Liver (tissue), 9 donors: Measurements from ENCODE around the gene CENPX. TPM values are rescaled to one million over a fixed set of nuclear protein-coding genes. Genes with fewer than 3 reads are reported as not detected.

Experiments
- DNase-seq: peaks from one replicate; pipeline ENCODE4 v3.0.0-alpha.2; 2017; ENCODE audit warnings: low spot score
- H3K27ac ChIP-seq, 2 donors: one replicate each; pipeline ENCODE4 v1.7.0; 2013; ENCODE audit warnings: inconsistent platforms in 2 of 2, low read length in 2 of 2, control low read depth in 1 of 2, low read depth in 1 of 2, mild to moderate bottlenecking in 1 of 2
- H3K27me3 ChIP-seq, 4 donors: one replicate each; pipeline versions ENCODE4 v1.6.1 to v1.7.0; 2013; ENCODE audit warnings: low read length in 3 of 4, inconsistent platforms in 1 of 4, mild to moderate bottlenecking in 1 of 4, moderate library complexity in 1 of 4; ENCODE audit not compliant: control insufficient read depth in 4 of 4, insufficient read depth in 4 of 4
- H3K36me3 ChIP-seq, 4 donors: one replicate each; pipeline versions ENCODE4 v1.6.1 to v1.7.0; 2013; ENCODE audit warnings: low read length in 3 of 4, mild to moderate bottlenecking in 3 of 4, low read depth in 1 of 4, moderate library complexity in 1 of 4; ENCODE audit not compliant: control insufficient read depth in 4 of 4, insufficient read depth in 3 of 4
- H3K4me1 ChIP-seq, 4 donors: one replicate each; pipeline versions ENCODE4 v1.6.1 to v1.7.0; 2013; ENCODE audit warnings: low read length in 3 of 4, mild to moderate bottlenecking in 3 of 4, moderate library complexity in 1 of 4; ENCODE audit not compliant: control insufficient read depth in 4 of 4, insufficient read depth in 4 of 4
- H3K4me3 ChIP-seq, 3 donors: one replicate each; pipeline versions ENCODE4 v1.6.1 to v1.7.0; 2013; ENCODE audit warnings: low read length in 3 of 3, control low read depth in 1 of 3, low read depth in 1 of 3, mild to moderate bottlenecking in 1 of 3
- H3K9ac ChIP-seq, 2 donors: one replicate each; pipeline ENCODE4 v1.7.0; 2013; ENCODE audit warnings: low read length in 2 of 2, mild to moderate bottlenecking in 2 of 2, moderate library complexity in 2 of 2, control low read depth in 1 of 2, low read depth in 1 of 2
- H3K9me3 ChIP-seq, 4 donors: one replicate each; pipeline versions ENCODE4 v1.6.1 to v1.7.0; 2013; ENCODE audit warnings: low read length in 3 of 4; ENCODE audit not compliant: control insufficient read depth in 4 of 4
- ATF3 ChIP-seq: IDR thresholded peaks from 2 replicates; pipeline ENCODE4 v1.6.1; 2016; ENCODE audit warnings: antibody characterized with exemption
- CTCF ChIP-seq: fragments of 150-350 bp; IDR thresholded peaks from 2 replicates; pipeline ENCODE4 v1.5.1; 2017; ENCODE audit warnings: improper control_type of control experiment, low read depth, low read length; ENCODE audit not compliant: missing input control
- EGR1 ChIP-seq, 2 donors: IDR thresholded peaks; 2 replicates each; pipeline ENCODE4 v1.6.1; 2016 to 2018; ENCODE audit warnings: antibody characterized with exemption in 2 of 2, low read depth in 2 of 2
- FOXA1 ChIP-seq: IDR thresholded peaks from 2 replicates; pipeline ENCODE4 v1.6.1; 2016; ENCODE audit warnings: antibody characterized with exemption
- FOXA2 ChIP-seq: IDR thresholded peaks from 2 replicates; pipeline ENCODE4 v1.6.1; 2016; ENCODE audit warnings: antibody characterized with exemption
- GABPA ChIP-seq, 2 donors: IDR thresholded peaks in 1 of 2; conservative IDR thresholded peaks in 1 of 2; 2 replicates each; pipeline ENCODE4 v1.6.1; 2016; ENCODE audit warnings: antibody characterized with exemption in 2 of 2, mild to moderate bottlenecking in 1 of 2, moderate library complexity in 1 of 2
- HNF4A ChIP-seq, 2 donors: conservative IDR thresholded peaks; 2 replicates each; pipeline ENCODE4 v1.6.1; 2016; ENCODE audit warnings: antibody characterized with exemption in 2 of 2, mild to moderate bottlenecking in 2 of 2
- HNF4G ChIP-seq: IDR thresholded peaks from 2 replicates; pipeline ENCODE4 v1.6.1; 2016; ENCODE audit warnings: antibody characterized with exemption
- JUND ChIP-seq, 2 donors: IDR thresholded peaks; 2 replicates each; pipeline ENCODE4 v1.6.1; 2016; ENCODE audit warnings: antibody characterized with exemption in 2 of 2
- MAX ChIP-seq: IDR thresholded peaks from 2 replicates; pipeline ENCODE4 v1.6.1; 2016; ENCODE audit warnings: antibody characterized with exemption
- NR2F2 ChIP-seq: IDR thresholded peaks from 2 replicates; pipeline ENCODE4 v1.6.1; 2016; ENCODE audit warnings: antibody characterized with exemption
- RAD21 ChIP-seq, 2 donors: IDR thresholded peaks; 2 replicates each; pipeline ENCODE4 v1.6.1; 2016; ENCODE audit warnings: antibody characterized with exemption in 2 of 2, mild to moderate bottlenecking in 2 of 2
- REST ChIP-seq: IDR thresholded peaks from 2 replicates; pipeline ENCODE4 v1.6.1; 2016; ENCODE audit warnings: antibody characterized with exemption, mild to moderate bottlenecking
- RXRA ChIP-seq, 2 donors: IDR thresholded peaks; 2 replicates each; pipeline ENCODE4 v1.6.1; 2017 to 2018; ENCODE audit warnings: antibody characterized with exemption in 2 of 2, mild to moderate bottlenecking in 1 of 2
- SP1 ChIP-seq: IDR thresholded peaks from 2 replicates; pipeline ENCODE4 v1.6.1; 2018; ENCODE audit warnings: antibody characterized with exemption, mild to moderate bottlenecking
- TAF1 ChIP-seq: conservative IDR thresholded peaks from 2 replicates; pipeline ENCODE4 v1.6.1; 2016; ENCODE audit warnings: antibody characterized with exemption, mild to moderate bottlenecking
- YY1 ChIP-seq: IDR thresholded peaks from 2 replicates; pipeline ENCODE4 v1.6.1; 2016; ENCODE audit warnings: antibody characterized with exemption, mild to moderate bottlenecking
- ZBTB33 ChIP-seq: IDR thresholded peaks from 2 replicates; pipeline ENCODE4 v1.6.1; 2016; ENCODE audit warnings: antibody characterized with exemption
- WGBS: extraction: QIAGEN DNeasy Blood & Tissue Kit; methylation state at CpG from one replicate; pipeline ENCODE4 v1.1.7; 2013; 5-methylcytosine and 5-hydroxymethylcytosine counted together
- polyA plus RNA-seq, 2 donors: library from polyadenylated mRNA; stranded (reverse) in 1 of 2; unstranded in 1 of 2; fragments of 200-250 nt in 1 of 2; fragments of >200 nt in 1 of 2; fragmentation: Nextera tagmentation in 1 of 2; extraction: Ambion mirVana in 1 of 2; gene quantifications; one replicate each; pipeline versions ENCODE4 v1.2.1 to v1.2.3, GENCODE V29; 2013 to 2015
- total RNA-seq, 2 donors: library from RNA; depleted of rRNA; stranded (reverse); fragments of >200 nt; gene quantifications; one replicate each; pipeline ENCODE4 v1.2.3, GENCODE V29; 2014
- donor health status: healthy.
- donor health status: healthy.
- donor health status: healthy.
- donor health status: healthy.
- donor health status: healthy.

CENPX gene
- total and polyA plus RNA-seq, 4 donors, result 22.5 to 83.9 (median 44.9) TPM

GRCh38 chr17:82008258-82008940 lies 14.3 kb downstream of the CENPX start:
- Histone ChIP-seq H3K4me1 (no peaks in the 10 kb centered on the region), H3K9me3 (no peaks in the 10 kb centered on the region), H3K27ac (no peak overlapping the region), H3K4me3 (no peak overlapping the region), H3K27me3 (no peaks in the 10 kb centered on the region), H3K9ac (no peak overlapping the region), H3K36me3 (peaks cover 0 to 9% (median 4%) of the 10 kb centered on the region in 4 donors)
- TF ChIP-seq YY1 (no peak), REST (no peak), TAF1 (no peak), MAX (no peak), EGR1 (IDR thresholded peaks at IDR 0.05; ENCODE audit: low read depth in 2 of 2) (no peak), HNF4A (conservative IDR thresholded peaks at IDR 0.05) (no peak)
- DNase-seq, result no peak
- WGBS, result 95% methylated on average over 26 of the region's 26 CpGs

GRCh38 chr17:82007495-82008257 lies 15.0 kb downstream of the CENPX start:
- H3K4me3 ChIP-seq, result no peak overlapping the region
- H3K27me3 ChIP-seq, result no peaks in the 10 kb centered on the region
- no peak overlapping the region for H3K9ac ChIP-seq
- H3K36me3 ChIP-seq, result peaks cover 0 to 9% (median 4%) of the 10 kb centered on the region in 4 donors
- H3K27ac ChIP-seq, result no peak overlapping the region
- TF ChIP-seq FOXA1, result no peak
- no peak for TF ChIP-seq MAX
- TF ChIP-seq HNF4A (conservative IDR thresholded peaks at IDR 0.05), result no peak
- TF ChIP-seq ATF3, result no peak
- TF ChIP-seq CTCF, result no peak
- TF ChIP-seq FOXA2, result no peak
- TF ChIP-seq YY1, result no peak
- TF ChIP-seq NR2F2, result no peak
- TF ChIP-seq JUND (IDR thresholded peaks at IDR 0.05), result no peak
- TF ChIP-seq REST, result no peak
- no peak for TF ChIP-seq HNF4G
- TF ChIP-seq SP1, result no peak
- no peak for TF ChIP-seq GABPA (IDR thresholded peaks at IDR 0.05 in 1 of 2, conservative IDR thresholded peaks at IDR 0.05 in 1 of 2)
- no peak for TF ChIP-seq EGR1 (IDR thresholded peaks at IDR 0.05; ENCODE audit: low read depth in 2 of 2)
- no peak for TF ChIP-seq ZBTB33
- no peak for TF ChIP-seq RXRA (IDR thresholded peaks at IDR 0.05)
- no peak for TF ChIP-seq TAF1
- TF ChIP-seq RAD21 (IDR thresholded peaks at IDR 0.05), result no peak
- no peak for DNase-seq
- WGBS, result 94% methylated on average over 30 of the region's 30 CpGs
- H3K9me3 ChIP-seq, result no peaks in the 10 kb centered on the region
- no peaks in the 10 kb centered on the region for H3K4me1 ChIP-seq
